CD4-positive, alpha-beta T cell treated with Interleukin-4 for 4 hours (primary cell): Measurements from ENCODE around the gene ULK4.

Experiments used
- DNase-seq: peaks from one replicate; pipeline ENCODE4 v3.0.0-alpha.2; 2020

Gene ULK4

GRCh38 chr3:41338276-41338675, 623.6 kb downstream of the ULK4 start:
- no peak for DNase-seq

GRCh38 chr3:41334426-41334825, 627.5 kb downstream of the ULK4 start:
- DNase-seq, result no peak

GRCh38 chr3:41331041-41331440, 630.9 kb downstream of the ULK4 start:
- no peak for DNase-seq

GRCh38 chr3:41330465-41330864, 631.4 kb downstream of the ULK4 start:
- DNase-seq, result no peak

- no peak for DNase-seq
Measured at GRCh38 chr3:41329881-41330280, 632.0 kb downstream of the ULK4 start.

- no peak for DNase-seq
Measured at GRCh38 chr3:41328926-41329325, 633.0 kb downstream of the ULK4 start.

- no peak for DNase-seq
Measured at GRCh38 chr3:41327718-41328117, 634.2 kb downstream of the ULK4 start.

GRCh38 chr3:41324156-41324475, 637.8 kb downstream of the ULK4 start:
- DNase-seq, result no peak

GRCh38 chr3:41323467-41324155, 638.3 kb downstream of the ULK4 start:
- DNase-seq, result no peak

- no peak for DNase-seq
Measured at GRCh38 chr3:41321642-41321980, 640.3 kb downstream of the ULK4 start.

GRCh38 chr3:41320953-41321641, 640.8 kb downstream of the ULK4 start:
- no peak for DNase-seq

- no peak for DNase-seq
Measured at GRCh38 chr3:41318520-41318919, 643.4 kb downstream of the ULK4 start.

GRCh38 chr3:41317718-41318117, 644.2 kb downstream of the ULK4 start:
- no peak for DNase-seq

- DNase-seq, result no peak
Measured at GRCh38 chr3:41317298-41317697, 644.6 kb downstream of the ULK4 start.

GRCh38 chr3:41315126-41315525, 646.8 kb downstream of the ULK4 start:
- DNase-seq, result no peak

- no peak for DNase-seq
Measured at GRCh38 chr3:41308119-41308518, 653.8 kb downstream of the ULK4 start.

- no peak for DNase-seq
Measured at GRCh38 chr3:41307065-41307464, 654.8 kb downstream of the ULK4 start.

- DNase-seq, result no peak
Measured at GRCh38 chr3:41304593-41304992, 657.3 kb downstream of the ULK4 start.

GRCh38 chr3:41302295-41302694, 659.6 kb downstream of the ULK4 start:
- DNase-seq, result no peak

- no peak for DNase-seq
Measured at GRCh38 chr3:41301548-41301947, 660.4 kb downstream of the ULK4 start.

- DNase-seq, result no peak
Measured at GRCh38 chr3:41299036-41299435, 662.9 kb downstream of the ULK4 start.

GRCh38 chr3:41297750-41298149, 664.2 kb downstream of the ULK4 start:
- DNase-seq, result no peak

GRCh38 chr3:41296556-41296955, 665.3 kb downstream of the ULK4 start:
- DNase-seq, result no peak

- no peak for DNase-seq
Measured at GRCh38 chr3:41295740-41296139, 666.2 kb downstream of the ULK4 start.

GRCh38 chr3:41293169-41293681, 668.7 kb downstream of the ULK4 start:
- DNase-seq, result no peak
